LNCaP clone FGC (cell line): ENCODE results near the gene AREL1.

Source experiments
- DNase-seq: peaks from one replicate; pipeline ENCODE4 v3.0.0-alpha.2; 2011; ENCODE audit warnings: low read depth
- H3K4me3 ChIP-seq: 2 replicates; pipeline ENCODE4 v1.5.1; 2011; ENCODE audit warnings: mild to moderate bottlenecking, low read depth, low read length, control low read depth
- CTCF ChIP-seq: IDR thresholded peaks from 2 replicates; pipeline ENCODE4 v1.5.1; 2012; ENCODE audit warnings: mild to moderate bottlenecking; ENCODE audit not compliant: control insufficient read depth, insufficient read depth; ENCODE audit errors: extremely low read depth

Gene AREL1

DNA sequence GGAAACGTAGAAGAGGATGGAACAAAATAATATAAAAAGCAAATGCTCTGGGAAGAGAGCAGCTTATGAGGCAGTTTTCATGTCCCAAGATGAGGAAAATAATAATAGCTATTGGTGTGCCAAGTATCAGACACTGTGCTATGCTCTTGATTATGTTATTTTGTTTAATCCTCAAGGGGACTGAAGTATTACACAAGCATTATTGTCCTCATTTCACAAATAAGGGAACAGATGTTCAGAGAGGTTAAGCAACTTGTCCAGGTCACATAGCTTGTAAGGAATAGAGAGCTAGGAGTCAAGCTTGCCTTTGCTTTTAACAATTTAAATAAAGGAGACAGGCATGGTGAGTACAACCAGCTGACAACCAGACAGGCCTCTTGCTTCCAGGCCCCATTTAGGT lies 73.9 kb downstream of the AREL1 start:
- no peak overlapping the region for H3K4me3 ChIP-seq
- no peak for DNase-seq
- TF ChIP-seq CTCF: no peak

DNA sequence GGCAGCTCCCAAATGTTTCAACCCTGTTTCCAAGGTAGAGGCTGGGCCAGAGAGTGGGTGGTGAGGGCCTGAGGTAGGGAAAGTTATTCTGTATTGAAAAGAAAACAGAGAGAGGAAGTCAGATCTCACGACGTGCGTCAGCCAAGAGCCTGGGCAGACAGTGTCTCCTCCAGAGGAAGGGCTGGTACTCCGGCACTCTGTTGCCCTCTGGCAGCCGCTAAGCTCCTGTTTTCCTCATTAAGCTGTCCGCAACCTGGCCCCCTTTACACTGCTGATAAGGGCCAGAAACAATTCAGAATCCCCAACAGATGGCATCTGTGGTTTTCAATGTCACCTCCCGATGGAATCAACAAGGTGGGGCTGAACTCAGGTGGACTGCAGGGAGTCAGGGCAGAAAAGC lies 74.8 kb downstream of the AREL1 start:
- DNase-seq: no peak
- TF ChIP-seq CTCF: no peak
- no peak overlapping the region for H3K4me3 ChIP-seq

GRCh38 chr14:74637178-74637550 lies 75.7 kb downstream of the AREL1 start:
- no peak overlapping the region for H3K4me3 ChIP-seq
- TF ChIP-seq CTCF: no peak
- DNase-seq: no peak

DNA sequence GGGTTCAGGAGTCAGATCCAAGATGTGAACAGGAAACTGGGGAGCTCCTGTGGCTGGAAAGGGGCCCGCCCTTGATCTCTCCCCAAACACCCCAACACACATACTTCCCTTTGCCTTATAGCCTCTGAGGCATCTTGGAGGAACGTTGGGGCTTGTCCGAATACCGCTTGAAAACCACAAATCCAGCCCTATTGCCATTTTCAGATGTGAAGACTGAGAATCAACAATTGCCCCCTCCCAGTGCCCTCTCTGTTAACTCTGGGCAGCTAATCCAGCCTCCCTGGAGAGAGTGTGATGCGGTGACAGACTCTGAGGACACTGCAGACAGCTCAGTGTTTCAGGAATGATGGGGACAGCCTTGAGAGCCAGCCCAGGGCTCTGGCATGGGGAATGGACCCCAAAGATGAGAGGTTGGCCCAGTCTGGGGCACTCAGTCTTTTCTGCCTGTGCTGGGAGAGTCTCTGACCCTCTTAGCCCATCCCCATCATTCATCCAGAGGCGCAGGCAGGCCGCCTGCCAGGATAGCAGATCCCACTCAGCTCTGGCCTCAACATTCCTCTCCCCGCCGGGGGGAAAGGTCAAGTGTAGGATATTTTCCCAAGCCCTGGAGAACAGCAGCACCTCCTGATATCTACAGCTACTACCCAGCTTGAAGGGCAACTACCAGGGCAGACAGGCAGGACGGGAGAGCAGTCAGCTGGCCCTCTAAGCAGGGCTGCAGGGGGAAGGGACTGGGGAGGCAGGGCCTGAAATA lies 76.3 kb downstream of the AREL1 start:
- no peak for TF ChIP-seq CTCF
- no peak overlapping the region for H3K4me3 ChIP-seq
- DNase-seq: no peak

DNA sequence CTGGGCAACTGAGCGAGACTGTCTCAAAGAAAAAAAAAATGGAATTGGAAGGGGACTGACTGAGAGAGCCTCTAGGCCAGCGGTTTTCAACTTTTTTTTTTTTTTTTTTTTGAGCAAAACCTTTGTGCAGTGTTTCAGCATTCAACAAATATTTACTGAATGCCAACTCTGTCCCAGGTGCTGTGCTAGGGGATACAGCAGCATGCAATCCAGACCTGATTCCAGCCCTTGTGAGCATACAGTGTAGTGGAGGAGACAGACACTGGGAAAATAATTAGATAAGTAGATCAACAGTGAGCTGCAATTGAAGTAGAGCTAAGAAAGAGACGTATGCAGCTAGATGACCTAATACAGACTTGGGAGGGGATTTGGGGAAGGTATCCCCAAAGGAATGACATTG lies 77.0 kb downstream of the AREL1 start:
- DNase-seq: no peak
- no peak for TF ChIP-seq CTCF
- H3K4me3 ChIP-seq: no peak overlapping the region

GRCh38 chr14:74634964-74635363 lies 77.9 kb downstream of the AREL1 start:
- no peak for DNase-seq
- no peak for TF ChIP-seq CTCF
- H3K4me3 ChIP-seq: no peak overlapping the region

- DNase-seq: no peak
- no peak for TF ChIP-seq CTCF
- no peak overlapping the region for H3K4me3 ChIP-seq
These were observed 78.4 kb downstream of the AREL1 start for GRCh38 chr14:74634481-74634880.
